Lower leg skin (tissue), 4 donors: ENCODE results near the gene UPF3A. TPM values are rescaled to one million over a fixed set of nuclear protein-coding genes. Genes with fewer than 3 reads are reported as not detected.

Experiments used
- DNase-seq, 2 donors: peaks; one replicate each; pipeline ENCODE4 v3.0.0-alpha.2; 2019; ENCODE audit warnings: low spot score in 2 of 2
- H3K4me3 ChIP-seq: fragments of 200-600 bp; sonication (generic); 2 replicates; pipeline ENCODE4 v1.5.1; 2017; ENCODE audit warnings: mild to moderate bottlenecking, low read depth; ENCODE audit not compliant: poor library complexity, severe bottlenecking
- CTCF ChIP-seq, 3 donors: fragments of 450-650 bp; IDR thresholded peaks; one replicate each; pipeline ENCODE4 v1.5.1; 2016; ENCODE audit warnings: antibody characterized with exemption in 3 of 3, mild to moderate bottlenecking in 3 of 3, moderate library complexity in 2 of 3
- POLR2A ChIP-seq, 2 donors: fragments of 450-650 bp; IDR thresholded peaks; one replicate each; pipeline ENCODE4 v1.6.1; 2016 to 2017; ENCODE audit warnings: antibody characterized with exemption in 2 of 2, mild to moderate bottlenecking in 1 of 2, moderate library complexity in 1 of 2
- WGBS, 2 donors: methylation state at CpG; one replicate each; pipeline ENCODE4 v1.1.5; 2018; 5-methylcytosine and 5-hydroxymethylcytosine counted together
- intact Hi-C: fragments of 100-400 bp; cut with DNase I; formaldehyde crosslinking; loops from one replicate; pipeline ENCODE4 v1.15.0; 2023; ENCODE audit warnings: low total_unique reads
- total RNA-seq, 4 donors: library from RNA; depleted of rRNA; stranded (reverse); fragments of >200 nt; gene quantifications; one replicate each; pipeline ENCODE4 v1.1.0, GENCODE V29; 2016

The UPF3A gene
- total RNA-seq, 4 donors from 2014 or later = 20.5 to 33.4 (median 24.6) TPM

GRCh38 chr13:114286808-114287207 lies 5.4 kb downstream of the UPF3A start:
- intact Hi-C loops = no loop called here
- WGBS, 2 donors = 90 to 96% methylated on average over 8 of the region's 8 CpGs
- no peak overlapping the region for H3K4me3 ChIP-seq
- DNase-seq = no peak
- TF ChIP-seq POLR2A (IDR thresholded peaks at IDR 0.05) (no peak), CTCF (IDR thresholded peaks at IDR 0.05) (no peak)

- intact Hi-C loops = no loop called here
- 96% methylated on average over 8 of the region's 8 CpGs for WGBS, 2 donors
- H3K4me3 ChIP-seq = no peak overlapping the region
- TF ChIP-seq POLR2A (IDR thresholded peaks at IDR 0.05) (no peak), CTCF (IDR thresholded peaks at IDR 0.05) (no peak)
- no peak for DNase-seq
Measured at GRCh38 chr13:114288157-114288591, 6.8 kb downstream of the UPF3A start.

GRCh38 chr13:114296448-114296847 lies 15.0 kb downstream of the UPF3A start:
- intact Hi-C loops = no loop called here
- TF ChIP-seq CTCF (IDR thresholded peaks at IDR 0.05) (no peak), POLR2A (IDR thresholded peaks at IDR 0.05) (no peak)
- H3K4me3 ChIP-seq = no peak overlapping the region
- DNase-seq = no peak
- 89 to 93% methylated on average over 10 of the region's 10 CpGs for WGBS, 2 donors

GRCh38 chr13:114296902-114297301 lies 15.5 kb downstream of the UPF3A start:
- TF ChIP-seq POLR2A (IDR thresholded peaks at IDR 0.05) (no peak), CTCF (IDR thresholded peaks at IDR 0.05) (no peak)
- intact Hi-C loops = no loop called here
- 93 to 95% methylated on average over 5 of the region's 5 CpGs for WGBS, 2 donors
- no peak overlapping the region for H3K4me3 ChIP-seq
- no peak for DNase-seq

GRCh38 chr13:114298866-114299265 lies 17.5 kb downstream of the UPF3A start:
- TF ChIP-seq POLR2A (IDR thresholded peaks at IDR 0.05) = no peak
- TF ChIP-seq CTCF (IDR thresholded peaks at IDR 0.05) = no peak
- H3K4me3 ChIP-seq = no peak overlapping the region
- no peak for DNase-seq
- WGBS, 2 donors = 83 to 89% methylated on average over 12 of the region's 12 CpGs
- intact Hi-C loops = no loop called here

- TF ChIP-seq CTCF (IDR thresholded peaks at IDR 0.05) (no peak), POLR2A (IDR thresholded peaks at IDR 0.05) (no peak)
- DNase-seq = no peak
- H3K4me3 ChIP-seq = no peak overlapping the region
- intact Hi-C loops = no loop called here
- 92 to 94% methylated on average over 12 of the region's 12 CpGs for WGBS, 2 donors
Measured at GRCh38 chr13:114299604-114300305, 18.4 kb downstream of the UPF3A start.
